HG02610 (cell line): ENCODE measurements around the gene TNK2.
"Not testable (repeated sequence)": the region's sequence is repeated elsewhere in the genome, so short reads cannot be mapped to it uniquely, and the experiment has no call there.

ENCODE experiments used
- ATAC-seq: cut with Tn5 transposase; IDR thresholded peaks from one replicate; pipeline ENCODE4 v1.9.1; 2021; ENCODE audit warnings: mild to moderate bottlenecking, moderate library complexity; ENCODE audit not compliant: unreplicated experiment

TNK2 gene

GRCh38 chr3:195824425-195825190, 83.7 kb downstream of the TNK2 start:
- ATAC-seq, result not testable (repeated sequence)

- ATAC-seq, result no peak
Measured at GRCh38 chr3:195823999-195824398, 84.4 kb downstream of the TNK2 start.

GRCh38 chr3:195823280-195823679, 85.1 kb downstream of the TNK2 start:
- ATAC-seq, result no peak

- no peak for ATAC-seq
Measured at GRCh38 chr3:195822131-195822696, 86.1 kb downstream of the TNK2 start.

GRCh38 chr3:195821403-195822130, 86.8 kb downstream of the TNK2 start:
- no peak for ATAC-seq

GRCh38 chr3:195820901-195821300, 87.5 kb downstream of the TNK2 start:
- ATAC-seq, result no peak

- ATAC-seq, result no peak
Measured at GRCh38 chr3:195820186-195820585, 88.2 kb downstream of the TNK2 start.

- ATAC-seq, result no peak
Measured at GRCh38 chr3:195818301-195818700, 90.0 kb downstream of the TNK2 start.

- ATAC-seq, result no peak
Measured at GRCh38 chr3:195817578-195818135, 90.7 kb downstream of the TNK2 start.

- ATAC-seq, result not testable (repeated sequence)
Measured at GRCh38 chr3:195816276-195816913, 92.0 kb downstream of the TNK2 start.

- ATAC-seq, result no peak
Measured at GRCh38 chr3:195815169-195815771, 93.1 kb downstream of the TNK2 start.

- ATAC-seq, result no peak
Measured at GRCh38 chr3:195813916-195814640, 94.3 kb downstream of the TNK2 start.
